ENCODE measurements around the gene AK8. TPM values are rescaled to one million over a fixed set of nuclear protein-coding genes. Genes with fewer than 3 reads are reported as not detected.

Gene AK8
- total RNA-seq, 1 donor from 2014 or later = 0.13 TPM

DNA sequence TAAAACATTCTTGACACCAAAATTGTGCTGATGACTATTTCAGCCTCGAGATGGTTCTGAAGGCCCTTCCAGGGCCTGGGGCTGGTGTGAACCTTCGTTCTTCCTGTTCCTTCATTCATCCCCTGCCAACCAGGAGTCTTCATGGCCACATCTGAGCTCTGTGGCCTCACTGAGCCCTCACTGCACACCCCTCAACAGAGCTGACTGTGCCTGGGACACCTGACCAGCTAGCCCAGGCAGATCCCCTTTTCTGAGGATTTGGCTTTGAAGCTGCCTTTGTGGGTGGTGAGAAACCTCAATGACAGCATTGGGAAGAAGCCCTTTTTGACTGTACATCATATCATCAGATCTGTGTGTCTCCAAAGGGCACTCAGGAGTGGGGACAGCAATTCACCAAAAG lies 13.8 kb downstream of the AK8 start:
- no peak for DNase-seq (ENCODE audit: low spot score)
- intact Hi-C loops (cut with DNase I) = no loop called here

DNA sequence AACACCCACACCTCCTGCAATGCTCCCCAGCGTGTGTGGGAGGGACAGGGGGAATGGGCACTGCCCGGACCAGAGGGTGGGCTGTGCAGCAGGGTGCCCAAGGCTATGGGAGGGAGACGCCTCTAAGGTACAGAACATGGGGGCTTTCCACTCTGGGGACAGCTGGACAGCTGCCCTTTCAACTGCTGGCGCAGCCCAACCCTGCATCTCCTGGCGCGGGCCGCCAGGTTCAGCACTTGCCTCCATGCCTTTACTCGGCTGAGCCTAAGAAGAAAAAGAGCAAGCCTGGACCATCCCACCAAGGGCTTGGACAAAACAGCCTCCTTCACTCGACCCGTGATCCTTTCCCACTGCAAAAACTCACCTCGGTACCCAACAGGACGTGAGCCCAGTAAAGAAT lies 15.0 kb downstream of the AK8 start:
- intact Hi-C loops (cut with DNase I) = no loop called here
- DNase-seq (ENCODE audit: low spot score) = no peak

DNA sequence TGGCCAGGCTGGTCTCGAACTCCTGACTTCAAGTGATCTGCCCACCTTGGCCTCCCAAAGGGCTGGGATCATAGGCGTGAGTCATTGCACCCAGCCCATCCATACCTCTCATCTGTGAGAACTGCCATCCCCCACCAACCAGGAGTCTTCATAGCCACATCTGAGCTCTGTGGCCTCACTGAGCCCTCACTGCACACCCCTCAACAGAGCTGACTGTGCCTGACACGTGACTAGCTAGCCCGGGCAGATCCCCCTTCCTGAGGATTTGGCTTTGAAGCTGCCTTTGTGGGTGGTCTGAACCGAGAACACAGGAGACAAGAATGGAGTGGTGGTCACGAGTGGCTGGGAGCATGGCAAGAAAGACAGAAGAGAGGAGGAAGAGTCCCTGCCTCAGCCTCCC lies 15.6 kb downstream of the AK8 start:
- no peak for DNase-seq (ENCODE audit: low spot score)
- intact Hi-C loops (cut with DNase I) = no loop called here

DNA sequence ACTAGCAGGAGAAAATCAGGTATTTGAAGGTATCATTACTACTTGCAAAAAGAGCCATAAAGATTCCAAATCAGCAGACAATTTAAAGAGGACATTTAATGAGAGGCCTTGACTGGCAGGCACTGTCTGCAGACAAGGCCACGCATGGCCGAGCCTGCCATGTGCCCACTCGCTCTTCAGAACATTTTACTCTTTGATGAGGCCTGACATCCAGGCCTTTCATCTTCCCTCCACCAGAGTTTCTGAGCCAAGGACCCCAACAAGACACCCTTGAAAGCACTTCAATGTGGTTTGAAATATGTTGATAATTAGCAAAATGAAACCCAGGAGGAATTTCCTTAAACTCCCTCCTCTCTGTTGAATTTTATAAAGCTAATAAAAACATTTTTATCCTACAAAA lies 16.4 kb downstream of the AK8 start:
- no peak for DNase-seq (ENCODE audit: low spot score)
- intact Hi-C loops (cut with DNase I) = no loop called here

DNA sequence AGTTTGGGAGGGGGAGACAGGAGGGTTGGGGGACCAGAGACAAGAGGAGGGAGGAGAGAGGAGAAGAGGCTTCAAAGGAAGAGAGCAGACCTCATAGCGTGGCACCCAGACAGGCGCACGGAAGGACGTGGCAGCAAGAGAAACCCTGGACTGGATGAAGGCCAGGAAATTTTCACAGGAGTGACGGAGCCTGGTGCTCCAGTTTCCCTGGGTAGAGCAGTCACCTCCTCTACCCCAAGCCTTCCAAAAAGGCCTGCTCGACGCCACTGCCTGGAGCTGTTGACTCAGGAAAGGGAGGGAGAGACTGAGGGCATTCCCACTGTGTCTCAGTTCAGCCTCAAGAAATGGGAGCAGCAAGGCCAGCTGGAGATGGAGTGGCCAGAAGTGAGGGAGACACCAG lies 19.3 kb downstream of the AK8 start:
- DNase-seq (ENCODE audit: low spot score) = no peak
- intact Hi-C loops (cut with DNase I) = no loop called here

DNA sequence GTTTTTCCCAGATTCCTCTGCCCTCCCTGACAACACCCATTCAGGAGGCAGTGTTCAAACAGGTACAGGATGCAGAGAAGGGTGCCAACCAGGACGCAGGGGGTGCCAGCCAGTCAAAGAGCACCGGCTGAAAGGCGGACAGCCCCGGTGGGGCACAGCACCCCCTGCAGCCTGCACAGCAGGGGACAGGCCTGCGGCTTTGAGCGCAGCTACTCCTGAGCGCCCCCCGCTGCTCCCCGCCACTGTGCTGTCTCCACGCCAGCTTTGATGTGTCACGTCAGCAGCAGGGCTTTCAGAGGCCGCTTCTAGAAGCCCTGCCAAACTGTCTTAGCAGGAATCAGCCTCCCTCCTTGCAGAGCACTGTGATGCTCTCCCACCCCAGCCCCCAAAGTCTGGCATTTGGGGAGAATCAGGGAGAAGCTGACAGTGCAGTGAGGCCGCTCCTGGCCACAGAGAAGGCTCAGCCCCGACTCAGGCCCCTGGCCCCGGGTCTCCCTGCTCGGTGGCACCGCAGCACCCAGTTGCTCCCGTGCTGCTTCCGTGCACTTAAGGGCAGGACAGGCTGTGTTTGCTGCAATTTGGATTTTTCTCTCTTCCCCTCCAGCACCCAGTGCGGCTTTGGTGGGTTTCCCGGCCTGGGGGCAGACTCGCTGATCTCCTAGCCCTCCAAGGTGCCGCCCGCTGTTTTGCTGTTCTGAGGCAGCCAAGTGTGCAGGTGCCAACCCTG lies 20.3 kb downstream of the AK8 start:
- DNase-seq (ENCODE audit: low spot score) = no peak
- intact Hi-C loops (cut with DNase I) = no loop called here

DNA sequence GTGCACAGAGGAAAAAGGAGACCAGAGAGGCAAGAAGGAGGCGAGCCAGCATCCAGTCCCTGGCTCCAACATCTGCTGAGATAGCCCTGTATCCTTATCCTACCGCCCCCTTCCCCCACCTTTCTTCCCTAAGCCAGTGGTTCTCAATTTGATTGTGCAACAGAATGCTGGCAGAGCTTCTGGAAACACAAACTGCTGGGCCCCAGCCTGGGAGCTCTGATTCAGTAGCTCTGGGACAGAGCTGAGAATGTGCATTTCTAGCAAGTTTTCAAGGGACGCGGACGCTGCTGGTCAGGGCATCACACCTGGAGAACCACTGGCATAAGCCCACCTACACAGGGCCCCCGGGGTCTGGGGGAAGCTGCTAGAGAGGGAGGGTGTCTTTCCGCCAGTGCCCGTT lies 21.1 kb downstream of the AK8 start:
- intact Hi-C loops (cut with DNase I) = no loop called here
- no peak for DNase-seq (ENCODE audit: low spot score)

DNA sequence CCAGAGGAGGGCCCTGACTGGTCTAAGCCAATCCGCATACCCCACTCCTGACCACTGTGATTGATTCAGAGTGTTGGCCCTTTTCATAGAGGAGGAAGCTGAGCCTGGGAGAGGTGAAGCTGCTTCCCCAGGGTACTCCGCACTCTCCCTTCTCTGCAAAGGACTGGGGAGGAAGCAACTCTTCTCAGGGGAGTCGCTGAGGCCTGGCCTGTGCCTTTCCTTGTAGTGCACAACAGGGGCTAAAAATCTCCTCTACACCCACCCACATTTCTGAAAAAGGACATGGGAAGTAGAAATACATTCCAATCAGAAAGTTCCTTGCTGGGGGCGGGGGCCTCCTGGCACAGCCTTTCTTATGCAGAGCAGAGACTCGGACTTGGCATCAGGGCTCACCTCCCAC lies 22.2 kb downstream of the AK8 start:
- intact Hi-C loops (cut with DNase I) = no loop called here

DNA sequence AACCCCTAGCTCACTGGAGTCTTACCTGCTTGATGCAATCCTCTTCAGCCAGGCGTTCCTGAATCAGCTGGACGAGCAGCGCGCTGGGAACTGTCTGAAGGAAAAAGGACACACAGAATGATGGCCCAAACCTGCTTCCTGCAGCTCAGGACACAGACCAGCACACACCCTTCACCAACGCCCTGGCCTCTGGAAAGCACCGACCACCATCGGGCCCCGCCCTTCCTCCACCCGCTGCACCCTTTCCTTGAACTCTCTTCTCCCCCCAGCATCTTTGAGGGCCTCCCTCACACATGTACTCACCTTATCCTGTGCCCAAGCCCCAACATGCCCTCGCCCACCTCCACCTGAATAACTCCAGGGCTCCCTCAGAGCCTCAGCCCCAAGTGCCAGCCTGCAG lies 23.3 kb downstream of the AK8 start:
- intact Hi-C loops (cut with DNase I) = no loop called here
- DNase-seq (ENCODE audit: low spot score) = no peak

More for the DNA sequence above, 22.2 kb downstream of the AK8 start:
- no peak for DNase-seq (ENCODE audit: low spot score)

DNA sequence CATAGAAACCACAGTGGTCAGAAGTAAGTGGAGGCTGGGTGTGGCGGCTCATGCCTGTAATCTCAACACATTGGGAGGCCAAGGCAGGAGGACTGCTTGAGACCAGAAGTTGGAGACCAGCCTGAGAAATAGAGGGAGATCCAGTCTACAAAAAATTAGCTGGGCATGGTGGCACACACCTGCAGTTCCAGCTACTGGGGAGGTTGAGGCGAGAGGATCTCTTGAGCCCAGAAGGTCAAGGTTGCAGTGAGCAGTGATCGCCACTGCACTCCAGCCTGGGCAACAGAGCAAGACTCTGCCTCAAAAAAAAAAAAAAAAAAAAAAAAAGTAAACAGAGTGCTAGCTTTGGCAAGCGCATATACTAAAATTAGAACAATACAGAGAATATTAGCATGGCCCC lies 24.6 kb downstream of the AK8 start:
- no peak for DNase-seq (ENCODE audit: low spot score)
- intact Hi-C loops (cut with DNase I) = no loop called here

DNA sequence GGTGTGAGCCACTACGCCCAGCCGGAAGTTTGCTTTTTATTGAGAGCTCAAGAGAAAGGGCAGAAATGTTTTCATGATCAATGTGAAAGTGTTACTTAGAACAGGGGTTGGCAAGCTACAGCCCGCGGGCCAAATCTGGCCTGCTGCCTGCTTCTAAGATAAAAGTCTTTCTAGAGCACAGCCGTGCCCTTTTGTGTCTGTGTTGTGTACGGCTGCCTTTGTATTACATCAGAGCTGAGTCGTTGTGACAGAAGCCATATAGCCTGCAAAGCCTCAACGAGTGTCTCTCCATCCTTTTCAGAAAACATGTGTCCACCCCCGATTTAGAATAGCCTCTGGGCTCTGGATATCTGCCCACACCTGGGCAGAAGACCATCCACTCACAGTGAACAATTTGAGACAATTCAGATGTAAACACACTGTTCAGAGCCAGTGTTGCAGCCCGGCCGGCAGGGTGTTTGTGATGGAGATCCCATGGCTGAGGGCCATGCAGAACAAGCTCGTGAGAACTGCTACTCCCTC lies 28.8 kb downstream of the AK8 start:
- intact Hi-C loops (cut with DNase I) = no loop called here
- no peak for DNase-seq (ENCODE audit: low spot score)

DNA sequence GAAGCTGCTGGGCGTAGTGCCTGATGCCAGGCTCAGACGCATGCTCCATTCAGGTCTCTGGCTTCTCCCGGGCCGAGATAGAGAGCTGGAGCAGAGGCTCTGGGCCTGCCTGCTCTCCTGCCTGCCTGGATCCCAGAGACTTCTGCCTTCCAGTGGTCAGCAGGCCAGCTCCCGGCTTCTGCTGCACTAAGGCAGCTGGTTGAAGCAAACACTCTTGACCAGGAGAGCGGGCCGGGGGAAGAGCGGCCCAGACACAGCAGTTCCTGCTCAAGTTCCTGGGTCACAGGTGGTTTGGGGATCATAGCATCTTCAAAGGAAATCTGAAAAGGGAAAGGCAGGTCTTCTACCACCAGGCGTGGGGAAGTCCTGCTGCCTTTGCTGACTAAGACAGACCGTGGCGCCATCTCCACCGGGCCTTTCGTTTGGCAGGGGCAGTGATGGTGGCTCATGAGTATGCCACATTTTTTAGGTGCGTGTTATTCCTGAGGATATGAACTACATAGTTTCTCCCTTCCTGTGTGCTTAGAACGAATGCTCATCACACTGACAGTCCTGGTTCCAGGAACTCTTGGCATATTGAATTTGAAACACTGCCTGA lies 31.1 kb downstream of the AK8 start:
- intact Hi-C loops (cut with DNase I) = no loop called here
- DNase-seq (ENCODE audit: low spot score) = no peak

DNA sequence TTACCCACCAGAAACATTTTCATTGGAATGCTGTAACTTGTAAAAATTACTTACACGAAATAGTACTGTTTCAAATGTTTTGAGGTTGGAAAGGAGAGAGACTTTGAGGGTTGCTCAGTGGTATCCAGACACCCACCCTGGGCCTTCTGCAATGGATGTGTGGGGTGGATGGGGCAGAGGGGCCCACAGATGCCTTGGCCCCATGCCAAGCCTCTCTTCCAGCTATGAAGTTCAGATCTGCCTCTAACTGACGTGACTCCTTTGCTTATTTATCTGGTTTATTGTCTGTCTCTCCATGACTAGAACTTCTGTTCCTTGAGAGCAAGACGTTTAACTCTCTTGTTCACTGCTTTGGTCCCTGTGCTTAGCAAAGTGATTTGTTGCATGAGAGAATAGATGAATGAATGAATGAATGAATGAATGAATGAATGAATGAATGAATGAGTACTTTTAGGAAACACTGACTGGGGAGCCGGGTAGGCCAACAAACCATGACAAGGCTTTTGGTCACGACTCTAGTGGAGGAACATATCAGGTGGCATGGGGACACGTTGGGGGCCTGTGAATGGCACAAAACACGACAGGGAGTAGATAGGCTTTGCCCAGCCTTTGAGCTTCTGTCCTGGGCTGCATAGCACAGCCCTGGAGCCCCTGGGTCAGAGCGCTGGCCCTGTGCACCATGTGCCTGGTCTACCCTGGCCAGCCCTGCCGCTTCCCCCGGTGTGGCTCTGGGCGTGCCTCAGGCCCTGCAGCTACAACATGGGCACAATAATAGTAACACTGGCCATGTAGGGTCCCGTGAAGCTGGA lies 31.8 kb downstream of the AK8 start:
- DNase-seq (ENCODE audit: low spot score) = no peak
- intact Hi-C loops (cut with DNase I) = no loop called here

DNA sequence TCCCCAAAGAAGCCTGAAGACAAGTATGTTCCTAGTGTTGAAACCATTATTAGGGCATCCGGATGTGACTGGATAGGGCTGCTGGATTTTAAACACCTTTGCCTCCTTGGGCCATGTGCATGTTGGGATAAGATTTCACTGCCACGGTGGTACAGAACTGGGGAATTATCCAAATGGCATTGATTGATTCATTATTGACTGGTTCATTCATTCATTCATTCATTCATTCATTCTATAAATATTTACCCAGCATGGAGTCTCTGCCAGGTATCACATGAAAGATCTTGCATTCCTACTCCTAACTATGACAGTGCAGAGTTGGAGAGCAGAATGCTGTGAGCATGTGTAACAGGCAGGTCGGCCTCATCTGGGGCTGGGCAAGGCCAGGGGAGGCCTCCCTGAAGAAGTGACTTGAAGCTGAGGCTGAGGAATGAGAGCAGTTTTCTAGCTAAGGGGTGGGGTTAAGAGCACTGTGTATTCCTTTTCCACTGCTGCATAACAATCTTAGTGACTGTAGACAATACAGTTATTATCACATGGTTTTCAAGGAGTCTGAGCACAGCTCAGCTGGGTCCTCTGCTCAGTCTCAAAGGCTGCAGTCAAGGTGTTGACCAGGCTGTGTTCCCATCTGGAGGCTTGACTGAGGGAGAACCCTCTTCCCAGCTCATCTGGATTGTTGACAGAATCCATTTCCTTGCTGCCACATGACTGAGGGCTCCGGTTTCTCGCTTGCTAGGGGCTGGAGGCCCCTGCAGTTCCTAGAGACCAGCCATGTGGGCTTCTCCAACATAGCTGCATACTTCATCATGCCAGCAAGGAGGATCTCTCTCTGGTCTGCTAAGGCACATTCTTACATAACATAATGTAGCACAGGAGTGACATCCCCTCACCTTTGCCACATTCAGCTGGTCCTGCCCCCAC lies 35.7 kb downstream of the AK8 start:
- DNase-seq (ENCODE audit: low spot score) = no peak
- intact Hi-C loops (cut with DNase I) = no loop called here

DNA sequence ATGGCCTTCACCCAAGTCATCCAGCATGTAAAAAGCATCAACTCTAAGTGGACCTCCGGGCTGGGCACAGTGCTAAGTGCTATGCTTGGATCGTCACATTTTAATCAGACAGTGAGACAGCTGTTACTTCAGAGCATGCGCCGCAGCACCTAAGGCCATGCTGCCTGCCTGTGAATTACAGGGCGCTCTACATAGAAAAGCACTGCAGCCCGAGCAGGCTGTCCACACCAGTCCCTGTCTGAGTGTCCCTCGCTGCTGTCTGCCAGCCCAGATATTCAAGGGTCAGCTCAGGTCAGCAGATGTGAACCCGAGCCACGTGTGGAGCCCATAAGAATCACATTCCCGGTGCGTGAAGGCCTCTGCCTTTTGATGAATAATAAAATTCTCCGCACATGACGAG lies 37.1 kb downstream of the AK8 start:
- DNase-seq (ENCODE audit: low spot score) = no peak
- intact Hi-C loops (cut with DNase I) = no loop called here

DNA sequence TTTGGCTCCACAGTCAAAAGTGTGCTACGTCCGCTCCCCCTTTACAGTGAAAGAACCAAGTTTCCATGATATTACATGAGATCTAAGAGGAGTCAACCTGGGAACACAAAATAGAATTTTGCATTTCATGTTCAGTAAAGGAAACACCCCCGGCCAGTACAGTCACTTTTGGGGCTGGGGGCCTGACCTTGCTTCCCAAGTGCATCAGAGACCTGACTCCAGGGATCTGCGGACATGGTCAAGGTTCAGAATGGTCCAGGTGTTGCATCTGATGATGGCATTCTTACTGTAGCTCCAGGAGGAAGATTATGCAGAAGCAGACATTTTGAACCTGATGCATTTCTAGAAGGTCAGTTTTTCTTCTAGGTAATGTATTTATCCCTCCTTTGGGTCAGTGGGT lies 39.8 kb downstream of the AK8 start:
- intact Hi-C loops (cut with DNase I) = no loop called here

DNA sequence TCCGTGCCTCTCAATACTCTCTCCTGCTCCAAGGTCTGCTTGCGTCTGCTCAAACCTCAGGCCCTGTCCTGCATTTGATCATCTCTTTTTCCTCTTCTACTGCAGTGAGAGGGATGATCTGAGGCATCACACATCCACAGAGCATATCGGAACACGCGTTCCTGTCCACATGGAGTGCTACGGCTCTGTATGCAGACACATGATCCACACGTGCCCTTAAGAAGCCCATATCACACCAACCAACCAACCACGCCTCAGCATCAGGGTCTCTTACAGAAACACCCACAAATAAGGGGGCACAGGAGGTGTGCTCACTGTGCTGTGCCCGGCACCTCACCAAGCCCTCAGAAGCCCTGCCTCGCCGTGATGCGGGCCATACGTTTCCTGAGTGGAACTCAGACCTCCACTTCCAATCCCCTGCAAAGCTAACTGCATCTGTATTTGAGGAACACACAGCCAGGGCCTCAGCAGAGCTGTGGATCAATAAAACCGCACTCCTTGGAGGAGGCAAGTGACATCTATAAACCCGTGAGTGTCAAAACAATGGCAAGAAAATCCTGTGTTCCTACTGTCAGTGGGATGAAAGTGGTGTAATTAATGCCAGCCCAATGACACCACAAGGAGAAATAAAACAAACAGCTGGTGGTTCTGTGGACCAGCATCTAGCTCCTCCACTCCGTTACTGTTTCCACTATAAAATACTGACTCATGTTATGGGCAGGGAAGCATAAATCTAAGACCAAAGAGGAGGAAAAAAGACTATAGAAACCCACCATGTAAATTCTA lies 40.4 kb downstream of the AK8 start:
- intact Hi-C loops (cut with DNase I) = no loop called here
- peak; percentile 27 for DNase-seq (ENCODE audit: low spot score)

More for the DNA sequence above, 39.8 kb downstream of the AK8 start:
- DNase-seq (ENCODE audit: low spot score) = peak; percentile 27

DNA sequence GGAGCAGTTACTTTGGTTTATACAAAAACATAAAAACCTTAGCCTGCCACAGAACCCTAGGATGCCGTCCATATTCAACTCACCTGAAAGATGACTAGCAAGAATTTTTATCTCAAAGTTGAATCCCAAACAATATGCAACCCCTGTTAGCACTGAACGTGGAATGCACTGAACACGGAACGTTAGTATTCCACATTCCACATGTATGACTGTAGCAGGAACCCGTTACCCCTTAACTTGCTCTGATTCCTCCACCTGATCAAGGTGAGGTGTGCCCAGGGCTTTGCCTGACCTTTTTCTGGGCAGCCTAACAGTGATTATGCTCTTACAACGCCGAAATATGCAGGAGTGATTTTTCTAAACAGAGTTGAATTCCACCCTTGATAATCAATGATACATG lies 43.7 kb downstream of the AK8 start:
- intact Hi-C loops (cut with DNase I) = no loop called here
- DNase-seq (ENCODE audit: low spot score) = no peak

DNA sequence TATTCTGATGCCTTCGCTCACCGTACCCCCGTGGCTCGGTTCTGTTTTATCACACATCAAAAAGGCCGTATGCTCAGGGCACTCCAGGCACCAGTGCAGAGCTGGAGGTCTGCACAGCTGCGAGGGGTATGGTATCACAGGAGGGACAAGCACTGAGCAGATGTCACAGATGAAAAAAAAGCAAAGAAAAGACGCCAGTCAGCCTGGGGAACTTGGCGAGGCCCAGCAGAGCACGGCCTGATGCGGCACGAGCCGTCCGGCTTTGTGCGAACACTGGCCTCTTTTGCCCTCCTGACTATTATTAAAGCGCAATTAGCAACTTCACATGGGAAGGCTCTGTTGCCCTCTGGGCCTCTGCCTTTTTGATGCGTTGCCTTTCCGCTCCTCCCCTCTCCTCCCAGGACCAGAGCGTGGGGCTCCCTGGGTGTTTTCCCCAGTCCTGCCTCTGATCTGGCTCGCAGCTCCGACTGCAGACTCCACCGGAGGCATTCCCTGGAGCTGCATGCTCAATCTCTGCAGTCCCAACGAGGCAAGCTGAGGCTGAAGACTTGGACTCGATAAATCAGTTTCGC lies 44.4 kb downstream of the AK8 start:
- peak; percentile 57 for DNase-seq (ENCODE audit: low spot score)
- intact Hi-C loops (cut with DNase I) = no loop called here

All from cardiac septum (tissue), 1 donor.